ENCODE results near the gene MACROD2.

- TF ChIP-seq CTCF (conservative IDR thresholded peaks at IDR 0.05), result no peak
- TF ChIP-seq ZFX (IDR thresholded peaks at IDR 0.05), result no peak
These were observed 932.8 kb downstream of the MACROD2 start for GRCh38 chr20:14928083-14928482.
